Raji (cell line): Measurements from ENCODE around the gene MFAP3L.

Experiments
- POLR2A ChIP-seq: IDR thresholded peaks from 2 replicates; pipeline ENCODE4 v1.6.1; 2011; ENCODE audit warnings: low read depth, low read length, control low read depth; ENCODE audit not compliant: insufficient read depth

Gene MFAP3L

GRCh38 chr4:169975838-169976796, 50.1 kb downstream of the MFAP3L start:
- no peak for TF ChIP-seq POLR2A

GRCh38 chr4:169975131-169975837, 50.9 kb downstream of the MFAP3L start:
- no peak for TF ChIP-seq POLR2A

- no peak for TF ChIP-seq POLR2A
These were observed 54.7 kb downstream of the MFAP3L start for GRCh38 chr4:169971456-169972015.

- TF ChIP-seq POLR2A, result no peak
These were observed 57.2 kb downstream of the MFAP3L start for GRCh38 chr4:169968999-169969398.

- TF ChIP-seq POLR2A, result no peak
These were observed 62.2 kb downstream of the MFAP3L start for GRCh38 chr4:169963998-169964397.

- TF ChIP-seq POLR2A, result no peak
These were observed 66.9 kb downstream of the MFAP3L start for GRCh38 chr4:169959254-169959653.

GRCh38 chr4:169958629-169959028, 67.6 kb downstream of the MFAP3L start:
- TF ChIP-seq POLR2A, result no peak

- TF ChIP-seq POLR2A, result no peak
These were observed 68.4 kb downstream of the MFAP3L start for GRCh38 chr4:169957785-169958184.

- TF ChIP-seq POLR2A, result no peak
These were observed 69.9 kb downstream of the MFAP3L start for GRCh38 chr4:169956091-169956843.

GRCh38 chr4:169955521-169955920, 70.7 kb downstream of the MFAP3L start:
- no peak for TF ChIP-seq POLR2A

- TF ChIP-seq POLR2A, result no peak
These were observed 73.8 kb downstream of the MFAP3L start for GRCh38 chr4:169952236-169953002.

GRCh38 chr4:169948271-169948670, 77.9 kb downstream of the MFAP3L start:
- TF ChIP-seq POLR2A, result no peak

GRCh38 chr4:169945636-169946035, 80.6 kb downstream of the MFAP3L start:
- no peak for TF ChIP-seq POLR2A

- TF ChIP-seq POLR2A, result no peak
These were observed 85.1 kb downstream of the MFAP3L start for GRCh38 chr4:169941141-169941540.
